Activated T-helper 2 cell treated with anti-CD3 and anti-CD28 coated beads, Interferon-gamma antibody, Interleukin-2, Interleukin-4, amounts not matched to agents 10 μg/mL and 5 μg/mL and 100 μg/mL, durations not matched to agents 14 hours and 24 hours and 36 hours (primary cell): ENCODE results near the gene SLC2A5. TPM values are rescaled to one million over a fixed set of nuclear protein-coding genes. Genes with fewer than 3 reads are reported as not detected.
"Not testable (repeated sequence)": the region's sequence is repeated elsewhere in the genome, so short reads cannot be mapped to it uniquely, and the experiment has no call there.

Source experiments
- DNase-seq: peaks from one replicate; pipeline ENCODE4 v3.0.0; 2021; ENCODE audit warnings: low spot score
- H3K27ac Mint-ChIP-seq: one replicate; pipeline ENCODE4 v1.8.0; 2021; ENCODE audit warnings: mixed read lengths
- H3K27me3 Mint-ChIP-seq: one replicate; pipeline ENCODE4 v1.8.0; 2021; ENCODE audit warnings: low read depth, mixed read lengths
- H3K36me3 Mint-ChIP-seq: one replicate; pipeline ENCODE4 v1.8.0; 2021; ENCODE audit warnings: low read depth, mixed read lengths
- H3K4me1 Mint-ChIP-seq: one replicate; pipeline ENCODE4 v1.8.0; 2021; ENCODE audit warnings: low read depth, mixed read lengths
- H3K4me3 Mint-ChIP-seq: one replicate; pipeline ENCODE4 v1.8.0; 2021; ENCODE audit warnings: low read depth, mild to moderate bottlenecking, moderate library complexity, mixed read lengths
- H3K9me3 Mint-ChIP-seq: one replicate; pipeline ENCODE4 v1.8.0; 2021; ENCODE audit warnings: mixed read lengths
- intact Hi-C: fragments of 100-400 bp; cut with micrococcal nuclease; formaldehyde crosslinking; loops from one replicate; pipeline ENCODE4 v1.15.1; 2023
- total RNA-seq: library from RNA; stranded (reverse); gene quantifications from 2 replicates; pipeline ENCODE4 v1.2.3, GENCODE V29; 2022

SLC2A5 gene
- total RNA-seq, 1 donor from 2014 or later, result not detected

DNA sequence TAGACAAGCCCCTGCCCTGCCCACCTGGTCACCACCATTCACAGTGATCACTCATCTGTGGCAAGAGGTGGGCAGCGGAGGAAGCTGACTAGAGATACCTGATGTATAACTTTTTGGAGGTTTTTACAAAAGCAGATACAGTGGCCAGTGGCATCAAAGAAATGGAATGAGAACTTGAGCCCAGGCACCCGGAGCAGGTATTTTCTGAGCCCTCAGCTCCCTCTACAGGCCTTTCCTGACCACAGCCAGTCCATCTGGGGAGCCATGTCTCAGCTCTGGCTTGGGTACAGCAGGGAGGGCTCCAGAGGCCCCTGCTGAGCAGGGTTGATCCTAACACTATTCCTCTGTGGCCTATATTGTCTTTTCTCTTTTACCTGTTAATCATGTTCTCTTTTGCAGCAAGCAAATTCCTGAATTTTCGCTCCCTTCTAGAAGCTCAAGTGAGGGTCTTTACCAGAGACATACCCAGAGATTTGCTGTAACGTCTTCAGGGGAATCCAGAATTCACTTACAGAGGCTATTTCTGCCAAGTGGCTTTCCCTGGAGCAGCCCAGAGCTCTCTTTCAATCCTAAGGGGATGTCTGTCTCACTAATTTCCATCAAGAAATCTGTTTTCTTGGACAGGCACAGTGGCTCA lies 32.2 kb upstream of the SLC2A5 start:
- no peak overlapping the region for H3K27ac Mint-ChIP-seq
- no peaks in the 10 kb centered on the region for H3K9me3 Mint-ChIP-seq
- no peaks in the 10 kb centered on the region for H3K36me3 Mint-ChIP-seq
- intact Hi-C loops, result loop anchor here (5.0 to 10.0 kb wide), 2 partner anchors 89 to 177 kb away; no protein-coding TSS in a partner anchor
- DNase-seq, result no peak
- H3K4me3 Mint-ChIP-seq, result no peak overlapping the region
- H3K27me3 Mint-ChIP-seq, result no peaks in the 10 kb centered on the region
- peaks cover 2% of the 10 kb centered on the region for H3K4me1 Mint-ChIP-seq

DNA sequence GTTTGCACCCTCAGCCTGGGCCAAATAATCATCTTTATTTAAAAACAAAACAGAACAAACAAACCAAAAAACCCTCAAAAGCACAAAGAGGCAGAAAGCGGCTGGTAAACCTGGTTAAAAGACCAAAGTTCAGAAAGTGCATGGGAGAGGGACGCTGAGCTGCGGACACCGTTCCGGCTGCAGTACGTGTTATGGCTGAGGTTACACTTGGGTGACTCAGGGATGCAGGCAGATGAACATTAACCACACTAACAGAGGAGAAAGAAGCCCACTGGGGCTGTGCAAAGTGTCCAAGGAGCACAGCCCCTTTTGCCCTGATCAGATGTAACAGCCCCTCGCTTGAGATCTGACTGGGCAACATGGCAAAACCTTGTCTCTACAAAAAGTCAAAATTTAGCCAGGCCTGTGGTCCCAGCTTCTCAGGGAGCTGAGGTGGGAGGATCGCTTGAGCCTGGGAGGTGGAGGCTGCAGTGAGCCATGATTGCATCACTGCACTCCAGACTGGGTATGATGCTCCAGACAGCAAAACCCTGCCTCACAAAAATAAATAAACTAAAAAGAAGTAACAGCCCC lies 31.1 kb upstream of the SLC2A5 start:
- Mint-ChIP-seq H3K36me3 (no peaks in the 10 kb centered on the region), H3K27ac (no peak overlapping the region), H3K9me3 (no peaks in the 10 kb centered on the region), H3K4me1 (peaks cover 2% of the 10 kb centered on the region), H3K4me3 (no peak overlapping the region), H3K27me3 (no peaks in the 10 kb centered on the region)
- intact Hi-C loops, result loop anchor here (5.0 to 10.0 kb wide), 2 partner anchors 88 to 176 kb away; no protein-coding TSS in a partner anchor
- no peak for DNase-seq

DNA sequence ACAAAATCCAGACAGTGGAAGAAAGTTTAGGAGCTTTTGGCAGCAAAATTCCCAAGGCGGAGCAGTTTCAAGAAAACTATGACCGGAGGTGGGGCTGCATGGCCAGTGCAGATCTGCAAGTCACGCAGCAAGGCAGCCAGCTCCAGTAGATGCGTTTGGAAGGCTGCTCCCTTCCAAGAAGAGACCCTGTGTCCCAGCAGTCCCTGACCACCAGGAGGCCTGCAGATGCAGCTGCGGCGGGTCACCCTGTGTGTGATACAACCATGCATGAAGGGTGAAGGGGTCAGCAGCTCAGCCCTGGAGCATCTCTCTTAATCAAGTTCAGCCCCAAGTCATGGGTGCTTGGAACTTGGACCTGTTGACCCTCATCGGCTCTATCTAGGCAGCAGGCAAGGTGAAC lies 30.1 kb upstream of the SLC2A5 start:
- Mint-ChIP-seq H3K4me1 (peaks cover 2% of the 10 kb centered on the region), H3K4me3 (no peak overlapping the region), H3K9me3 (no peaks in the 10 kb centered on the region), H3K36me3 (no peaks in the 10 kb centered on the region), H3K27ac (no peak overlapping the region), H3K27me3 (peaks cover 3% of the 10 kb centered on the region)
- intact Hi-C loops, result no loop called here
- no peak for DNase-seq

DNA sequence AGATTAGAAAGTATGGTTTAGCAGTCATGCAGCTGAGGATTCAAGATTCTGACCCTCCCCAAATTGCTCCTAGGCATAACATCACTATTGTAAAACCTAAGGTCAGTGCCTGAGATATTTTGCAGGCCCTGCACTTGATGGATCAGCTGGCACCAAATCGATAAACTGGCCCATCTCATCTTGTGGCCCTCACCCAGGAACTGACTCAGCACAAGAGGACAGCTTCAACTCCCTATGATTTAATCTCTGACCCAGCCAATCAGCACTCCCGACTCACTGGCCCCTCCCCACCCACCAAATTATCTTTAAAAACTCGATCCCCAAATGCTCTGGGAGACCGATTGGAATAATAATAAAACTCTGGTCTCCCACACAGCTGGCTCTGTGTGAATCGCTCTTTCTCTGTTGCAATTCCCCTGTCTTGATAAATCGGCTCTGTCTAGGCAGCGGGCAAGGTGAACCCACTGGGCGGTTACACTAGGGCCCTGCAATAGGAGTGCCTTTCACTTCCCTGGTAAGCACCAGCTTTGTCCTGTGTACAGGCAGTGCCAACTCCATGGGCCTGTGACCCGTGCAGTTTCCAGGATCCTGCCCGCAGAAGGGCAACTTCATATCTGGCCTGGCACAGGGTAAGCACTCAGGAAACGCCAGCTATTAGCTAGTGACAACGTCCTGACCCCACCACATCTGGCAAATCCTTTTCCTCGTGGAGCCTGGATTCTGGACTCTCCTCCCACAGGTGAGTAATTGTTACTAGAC lies 28.7 kb upstream of the SLC2A5 start:
- Mint-ChIP-seq H3K27me3 (peaks cover 4% of the 10 kb centered on the region), H3K4me1 (peaks cover 2% of the 10 kb centered on the region), H3K4me3 (no peak overlapping the region), H3K27ac (no peak overlapping the region), H3K36me3 (no peaks in the 10 kb centered on the region), H3K9me3 (no peaks in the 10 kb centered on the region)
- intact Hi-C loops, result no loop called here
- no peak for DNase-seq

- DNase-seq, result no peak
- no peak overlapping the region for H3K27ac Mint-ChIP-seq
- H3K9me3 Mint-ChIP-seq, result no peaks in the 10 kb centered on the region
- intact Hi-C loops, result no loop called here
- H3K36me3 Mint-ChIP-seq, result no peaks in the 10 kb centered on the region
- peaks cover 2% of the 10 kb centered on the region for H3K4me1 Mint-ChIP-seq
- H3K27me3 Mint-ChIP-seq, result peaks cover 4% of the 10 kb centered on the region
- H3K4me3 Mint-ChIP-seq, result no peak overlapping the region
Observed at GRCh38 chr1:9095818-9096217, 26.4 kb upstream of the SLC2A5 start.

DNA sequence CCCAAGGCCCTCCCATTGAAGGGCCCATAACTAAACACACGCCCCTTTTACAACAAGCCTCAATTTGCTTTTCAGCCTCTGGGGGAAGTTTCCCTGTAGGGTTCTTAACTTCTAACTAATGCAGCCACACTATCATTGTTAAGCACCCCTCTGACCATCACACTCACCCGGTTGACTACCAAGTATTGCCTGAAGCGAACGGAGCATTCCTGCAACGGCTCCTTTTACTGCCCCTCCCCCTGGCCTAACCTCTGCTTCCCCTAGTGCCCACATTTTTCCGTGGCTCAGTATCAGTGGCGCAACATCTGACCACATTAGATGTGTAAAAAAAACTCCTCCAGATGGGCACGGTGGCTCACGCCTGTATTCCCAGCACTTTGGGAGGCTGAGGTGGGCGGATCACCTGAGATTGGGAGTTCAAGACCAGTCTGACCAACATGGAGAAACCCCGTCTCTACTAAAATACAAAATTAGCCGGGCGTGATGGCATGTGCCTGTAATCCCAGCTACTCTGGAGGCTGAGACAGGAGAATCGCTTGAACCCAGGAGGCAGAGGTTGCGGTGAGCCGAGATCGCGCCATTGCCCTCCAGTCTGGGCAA lies 24.7 kb upstream of the SLC2A5 start:
- DNase-seq, H3K9me3 Mint-ChIP-seq, H3K36me3 Mint-ChIP-seq, H3K27me3 Mint-ChIP-seq, H3K4me1 Mint-ChIP-seq, intact Hi-C loops, H3K27ac Mint-ChIP-seq, H3K4me3 Mint-ChIP-seq: not testable (repeated sequence)

GRCh38 chr1:9093581-9093980 lies 24.1 kb upstream of the SLC2A5 start:
- Mint-ChIP-seq H3K36me3 (no peaks in the 10 kb centered on the region), H3K4me3 (no peak overlapping the region), H3K9me3 (no peaks in the 10 kb centered on the region), H3K27me3 (peaks cover 10% of the 10 kb centered on the region), H3K27ac (no peak overlapping the region), H3K4me1 (peaks cover 2% of the 10 kb centered on the region)
- no peak for DNase-seq
- intact Hi-C loops, result no loop called here

DNA sequence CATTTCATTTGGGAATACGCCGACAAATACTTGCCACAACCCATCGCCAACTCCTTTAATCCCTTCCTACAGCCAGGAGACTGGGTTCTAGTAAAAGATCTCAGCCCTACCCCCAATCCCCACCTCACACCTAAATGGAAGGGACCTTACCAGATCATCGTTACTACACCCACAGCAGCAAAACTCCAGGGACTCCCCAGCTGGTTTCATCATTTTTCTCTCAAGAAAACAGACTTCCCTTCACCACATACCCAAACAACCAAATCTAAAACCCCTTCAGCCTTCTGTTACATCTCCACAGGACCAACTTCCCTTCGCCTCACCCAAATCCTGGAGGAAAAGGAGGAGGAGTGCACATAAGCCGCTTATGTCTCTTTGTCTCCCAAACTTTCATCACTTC lies 23.7 kb upstream of the SLC2A5 start:
- H3K9me3 Mint-ChIP-seq, result no peaks in the 10 kb centered on the region
- H3K27ac Mint-ChIP-seq, result no peak overlapping the region
- no peak for DNase-seq
- intact Hi-C loops, result no loop called here
- no peak overlapping the region for H3K4me3 Mint-ChIP-seq
- no peaks in the 10 kb centered on the region for H3K36me3 Mint-ChIP-seq
- H3K4me1 Mint-ChIP-seq, result peaks cover 2% of the 10 kb centered on the region
- peaks cover 11% of the 10 kb centered on the region for H3K27me3 Mint-ChIP-seq

DNA sequence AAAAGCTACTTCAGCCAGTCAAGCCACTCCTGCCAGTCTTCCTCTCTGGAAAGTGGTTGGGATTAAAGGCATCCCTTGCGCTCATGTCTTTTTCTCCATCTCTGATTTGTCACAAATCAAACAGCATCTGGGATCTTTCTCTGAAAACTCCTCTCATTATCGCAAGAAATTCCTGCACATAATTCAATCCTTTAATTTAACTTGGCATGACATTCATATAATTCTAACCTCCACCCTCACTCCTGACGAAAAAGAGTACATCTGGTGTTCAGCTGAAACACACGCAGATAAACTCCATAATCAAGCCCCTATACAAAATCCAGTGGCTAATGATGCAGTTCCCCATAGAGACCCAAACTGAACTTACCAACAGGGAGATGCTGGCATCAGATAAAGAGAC lies 19.4 kb upstream of the SLC2A5 start:
- intact Hi-C loops, result no loop called here
- peaks cover 4% of the 10 kb centered on the region for H3K4me1 Mint-ChIP-seq

GRCh38 chr1:9087411-9088125 lies 18.1 kb upstream of the SLC2A5 start:
- Mint-ChIP-seq H3K36me3 (no peaks in the 10 kb centered on the region), H3K27me3 (peaks cover 20% of the 10 kb centered on the region), H3K9me3 (no peaks in the 10 kb centered on the region), H3K27ac (no peak overlapping the region), H3K4me1 (peaks cover 10% of the 10 kb centered on the region), H3K4me3 (no peak overlapping the region)
- intact Hi-C loops, result no loop called here
- no peak for DNase-seq

More for the DNA sequence above, 19.4 kb upstream of the SLC2A5 start:
- Mint-ChIP-seq H3K4me3 (no peak overlapping the region), H3K27me3 (peaks cover 20% of the 10 kb centered on the region), H3K9me3 (no peaks in the 10 kb centered on the region), H3K27ac (no peak overlapping the region), H3K36me3 (no peaks in the 10 kb centered on the region)
- DNase-seq, result no peak

GRCh38 chr1:9086796-9087195 lies 17.4 kb upstream of the SLC2A5 start:
- Mint-ChIP-seq H3K27ac (no peak overlapping the region), H3K9me3 (no peaks in the 10 kb centered on the region), H3K4me3 (no peak overlapping the region), H3K4me1 (peaks cover 17% of the 10 kb centered on the region), H3K36me3 (no peaks in the 10 kb centered on the region), H3K27me3 (peaks cover 20% of the 10 kb centered on the region)
- DNase-seq, result no peak
- intact Hi-C loops, result no loop called here

- intact Hi-C loops, result no loop called here
- no peak for DNase-seq
- no peaks in the 10 kb centered on the region for H3K36me3 Mint-ChIP-seq
- H3K27me3 Mint-ChIP-seq, result peaks cover 23% of the 10 kb centered on the region
- H3K4me1 Mint-ChIP-seq, result peaks cover 17% of the 10 kb centered on the region
- H3K4me3 Mint-ChIP-seq, result no peak overlapping the region
- no peaks in the 10 kb centered on the region for H3K9me3 Mint-ChIP-seq
- H3K27ac Mint-ChIP-seq, result no peak overlapping the region
Observed at GRCh38 chr1:9086045-9086444, 16.6 kb upstream of the SLC2A5 start.
